Measurements from ENCODE around the gene ZNF618. TPM values are rescaled to one million over a fixed set of nuclear protein-coding genes. Genes with fewer than 3 reads are reported as not detected.

Gene ZNF618
- total RNA-seq, 1 donor from 2014 or later: 12.1 TPM

GRCh38 chr9:113991714-113992113, 115.6 kb downstream of the ZNF618 start:
- H3K36me3 ChIP-seq (ENCODE audit: control insufficient read depth, insufficient read depth, low read length): peaks cover 1% of the 10 kb centered on the region
- H3K4me3 ChIP-seq (ENCODE audit: low read depth, low read length): no peak overlapping the region
- TF ChIP-seq CTCF (IDR thresholded peaks at IDR 0.05; ENCODE audit: insufficient read depth, low read length, poor library complexity, severe bottlenecking): no peak
- DNase-seq (ENCODE audit: low read depth): no peak
- H3K27me3 ChIP-seq (ENCODE audit: control insufficient read depth, insufficient read depth, low read length): no peaks in the 10 kb centered on the region

- no peak for DNase-seq (ENCODE audit: low read depth)
- no peak for TF ChIP-seq CTCF (IDR thresholded peaks at IDR 0.05; ENCODE audit: insufficient read depth, low read length, poor library complexity, severe bottlenecking)
- Histone ChIP-seq H3K27me3 (ENCODE audit: control insufficient read depth, insufficient read depth, low read length) (no peaks in the 10 kb centered on the region), H3K4me3 (ENCODE audit: low read depth, low read length) (no peak overlapping the region), H3K36me3 (ENCODE audit: control insufficient read depth, insufficient read depth, low read length) (peaks cover 1% of the 10 kb centered on the region)
Observed at GRCh38 chr9:113992276-113992951, 116.3 kb downstream of the ZNF618 start.

- Histone ChIP-seq H3K36me3 (ENCODE audit: control insufficient read depth, insufficient read depth, low read length) (peaks cover 1% of the 10 kb centered on the region), H3K4me3 (ENCODE audit: low read depth, low read length) (no peak overlapping the region), H3K27me3 (ENCODE audit: control insufficient read depth, insufficient read depth, low read length) (no peaks in the 10 kb centered on the region)
- TF ChIP-seq CTCF (IDR thresholded peaks at IDR 0.05; ENCODE audit: insufficient read depth, low read length, poor library complexity, severe bottlenecking): no peak
- DNase-seq (ENCODE audit: low read depth): no peak
Observed at GRCh38 chr9:113992994-113993393, 116.9 kb downstream of the ZNF618 start.

- peaks cover 1% of the 10 kb centered on the region for H3K36me3 ChIP-seq (ENCODE audit: control insufficient read depth, insufficient read depth, low read length)
- TF ChIP-seq CTCF (IDR thresholded peaks at IDR 0.05; ENCODE audit: insufficient read depth, low read length, poor library complexity, severe bottlenecking): no peak
- DNase-seq (ENCODE audit: low read depth): no peak
- H3K4me3 ChIP-seq (ENCODE audit: low read depth, low read length): no peak overlapping the region
- no peaks in the 10 kb centered on the region for H3K27me3 ChIP-seq (ENCODE audit: control insufficient read depth, insufficient read depth, low read length)
Observed at GRCh38 chr9:113993838-113994540, 117.9 kb downstream of the ZNF618 start.

- no peak for TF ChIP-seq CTCF (IDR thresholded peaks at IDR 0.05; ENCODE audit: insufficient read depth, low read length, poor library complexity, severe bottlenecking)
- peaks cover 1% of the 10 kb centered on the region for H3K36me3 ChIP-seq (ENCODE audit: control insufficient read depth, insufficient read depth, low read length)
- no peaks in the 10 kb centered on the region for H3K27me3 ChIP-seq (ENCODE audit: control insufficient read depth, insufficient read depth, low read length)
- H3K4me3 ChIP-seq (ENCODE audit: low read depth, low read length): no peak overlapping the region
- no peak for DNase-seq (ENCODE audit: low read depth)
Observed at GRCh38 chr9:113995401-113995800, 119.3 kb downstream of the ZNF618 start.

Measured in kidney epithelial cell (primary cell).